K562 (cell line): ENCODE measurements around the gene CDCA7. TPM values are rescaled to one million over a fixed set of nuclear protein-coding genes. Genes with fewer than 3 reads are reported as not detected.
"Not testable (repeated sequence)": the region's sequence is repeated elsewhere in the genome, so short reads cannot be mapped to it uniquely, and the experiment has no call there.

Source experiments
- ATAC-seq: fragments of 200-7000 bp; cut with Tn5 transposase; 3 replicates; pipeline ENCODE4 v1.9.1; 2020; ENCODE audit warnings: moderate library complexity
- BruUV-seq: library from RNA; stranded (reverse); fragments of 400-500 nt; replicated peaks from 2 replicates; lab custom pipeline; 2021; lab: Mats Ljungman, UMichigan
- CTCF ChIA-PET: fragments of 300-600 bp; formaldehyde crosslinking; extraction: SDS; loops from one replicate; lab custom pipeline; 2021; ENCODE audit warnings: low intra/inter-chr PET ratio; lab: Yijun Ruan, JAX
- POLR2A ChIA-PET: fragments of 300-600, 350-650 bp; sonication (Branson Sonifier 250); formaldehyde crosslinking; extraction: SDS; loops from one replicate; lab custom pipeline; 2021; ENCODE audit warnings: antibody characterized with exemption, inconsistent platforms; lab: Yijun Ruan, JAX
- DNase-seq, 4 experiments: peaks; one replicate each; pipeline versions ENCODE4 v3.0.0 to v3.0.0-alpha.2; 2011 to 2018; ENCODE audit warnings: low spot score in 3 of 4, mixed read lengths in 3 of 4; ENCODE audit errors: extremely low read depth in 1 of 4
- FAIRE-seq: peaks from 2 replicates; lab custom pipeline; 2011; peaks lifted over from hg19 to GRCh38; lab: Jason Lieb, UNC
- H2AFZ ChIP-seq: 2 replicates; pipeline ENCODE4 v1.6.0; 2011; ENCODE audit warnings: low read depth, low read length, control low read depth, inconsistent platforms
- H3K27ac ChIP-seq: fragments of 200-600 bp; 3 replicates; pipeline ENCODE4 v1.8.0; 2011; ENCODE audit warnings: low read depth, mild to moderate bottlenecking, control low read depth, inconsistent platforms, low read length, moderate library complexity, mixed read lengths; ENCODE audit errors: extremely low read depth
- H3K27me3 ChIP-seq, 2 experiments: fragments of 300-600 bp in 1 of 2; 2 replicates in 1 of 2; 3 replicates in 1 of 2; pipeline versions ENCODE4 v1.6.0 to v1.8.0; 2011; ENCODE audit warnings: inconsistent platforms in 2 of 2, low read length in 2 of 2, mild to moderate bottlenecking in 1 of 2, mixed read lengths in 1 of 2, moderate library complexity in 1 of 2; ENCODE audit not compliant: control insufficient read depth in 2 of 2, insufficient read depth in 2 of 2
- H3K36me3 ChIP-seq: fragments of 300-600 bp; 3 replicates; pipeline ENCODE4 v1.8.0; 2011; ENCODE audit warnings: mild to moderate bottlenecking, low read length, inconsistent platforms; ENCODE audit not compliant: control insufficient read depth, insufficient read depth
- H3K4me1 ChIP-seq, 2 experiments: fragments of 200-600 bp in 1 of 2; replicated peaks in 1 of 2; 2 replicates in 1 of 2; 3 replicates in 1 of 2; pipeline versions ENCODE4 v1.5.1 to v1.8.0; 2011; ENCODE audit warnings: inconsistent platforms in 2 of 2, low read length in 2 of 2, mild to moderate bottlenecking in 1 of 2, mixed read lengths in 1 of 2, moderate library complexity in 1 of 2; ENCODE audit not compliant: control insufficient read depth in 2 of 2, insufficient read depth in 2 of 2
- H3K4me2 ChIP-seq: 2 replicates; pipeline ENCODE4 v1.6.1; 2011; ENCODE audit warnings: low read length, control low read depth, inconsistent platforms, mixed read lengths; ENCODE audit not compliant: insufficient read depth
- H3K4me3 ChIP-seq: fragments of 200-600 bp; sonication (generic), shearing (Covaris generic); 2 replicates; pipeline ENCODE4 v1.5.1; 2016; ENCODE audit warnings: control low read depth, inconsistent platforms
- H3K79me2 ChIP-seq: fragments of 200-600 bp; 3 replicates; pipeline ENCODE4 v1.8.0; 2011; ENCODE audit warnings: low read length, inconsistent platforms; ENCODE audit not compliant: control insufficient read depth, insufficient read depth
- H3K9ac ChIP-seq, 2 experiments: 2 replicates each; pipeline versions ENCODE4 v1.6.0 to v1.6.1; 2011; ENCODE audit warnings: low read depth in 2 of 2, low read length in 2 of 2, control low read depth in 1 of 2, inconsistent platforms in 1 of 2, mild to moderate bottlenecking in 1 of 2, mixed read lengths in 1 of 2; ENCODE audit not compliant: insufficient read depth in 1 of 2
- H3K9me1 ChIP-seq: one replicate; pipeline ENCODE4 v1.6.0; 2011; ENCODE audit warnings: inconsistent platforms, mild to moderate bottlenecking, low read length, moderate library complexity; ENCODE audit not compliant: control insufficient read depth, insufficient read depth
- H3K9me3 ChIP-seq: replicated peaks from 2 replicates; pipeline ENCODE4 v1.5.1; 2011; ENCODE audit warnings: low read depth, low read length, inconsistent platforms; ENCODE audit not compliant: control insufficient read depth, insufficient read depth
- H4K20me1 ChIP-seq: replicated peaks from 2 replicates; pipeline ENCODE4 v1.6.1; 2011; ENCODE audit warnings: low read length, inconsistent platforms, mixed read lengths; ENCODE audit not compliant: control insufficient read depth, insufficient read depth
- CBX3 ChIP-seq, 2 experiments: IDR thresholded peaks; 1 replicate in 1 of 2; 2 replicates in 1 of 2; pipeline ENCODE4 v1.6.1; 2012; ENCODE audit warnings: inconsistent platforms in 2 of 2, low read length in 2 of 2, borderline replicate concordance in 1 of 2, control low read depth in 1 of 2
- TRIM24 ChIP-seq, 2 experiments: fragments of 450-650 bp; IDR thresholded peaks; 2 replicates each; pipeline ENCODE4 v1.6.1; 2016
- TRIM28 ChIP-seq: fragments of 450-650 bp; IDR thresholded peaks from 2 replicates; pipeline ENCODE4 v1.6.1; 2017
- ZFP1 ChIP-seq: fragments of 450-650 bp; formaldehyde crosslinking; IDR thresholded peaks from 2 replicates; pipeline ENCODE4 v1.4.0; 2020; ENCODE audit warnings: mild to moderate bottlenecking, mixed read lengths
- ZNF431 ChIP-seq: sonication (generic); formaldehyde crosslinking; IDR thresholded peaks from 2 replicates; pipeline ENCODE4 v1.8.0; 2022; ENCODE audit warnings: mild to moderate bottlenecking, missing genetic modification reagents
- WGBS: fragments of 100-300 bp; shearing (Covaris generic); methylation state at CpG from one replicate; pipeline ENCODE4 v1.1.6; 2016; ENCODE audit warnings: low coverage, mixed read lengths; ENCODE audit not compliant: insufficient coverage; ENCODE audit errors: missing lambda C conversion rate; 5-methylcytosine and 5-hydroxymethylcytosine counted together
- in situ Hi-C: fragments of 300-500 bp; cut with MboI; formaldehyde crosslinking; loops from 4 replicates; pipeline ENCODE4 v1.15.0; 2018; ENCODE audit warnings: inconsistent platforms, mixed read lengths
- intact Hi-C: fragments of 100-400 bp; cut with micrococcal nuclease; formaldehyde crosslinking; loops from 2 replicates; pipeline ENCODE4 v1.14.2; 2022
- polyA plus RNA-seq, 8 experiments: library from polyadenylated mRNA; depleted of rRNA in 4 of 8; stranded (reverse) in 5 of 8; unstranded in 3 of 8; fragments of >200 nt; fragmentation: Nextera tagmentation in 2 of 8; fragmentation: Illumina TruSeq in 1 of 8; extraction: Ambion mirVana in 2 of 8; extraction: Trizol in 1 of 8; gene quantifications; 2 replicates each; pipeline versions ENCODE4 v1.2.1 to v1.2.3, GENCODE V29; 2011 to 2014; ENCODE audit warnings: inconsistent platforms in 1 of 8, missing spikeins in 1 of 8
- total RNA-seq, 7 experiments: library from RNA; depleted of rRNA in 6 of 7; stranded (reverse); fragments of >200 nt in 6 of 7; fragmentation: Illumina TruSeq in 2 of 7; extraction: Trizol in 2 of 7; gene quantifications; 2 replicates each; pipeline versions ENCODE4 v1.2.1 to v1.2.3, GENCODE V29; 2011 to 2021; ENCODE audit warnings: low replicate concordance in 1 of 7
- TF ChIP-seq, protein P1 (sequence below): fragments of 450-650 bp; IDR thresholded peaks from 2 replicates; pipeline ENCODE4 v1.6.1; 2018; ENCODE audit warnings: mild to moderate bottlenecking, low read depth; ENCODE audit not compliant: partially characterized antibody

The CDCA7 gene
- total and polyA plus RNA-seq, 9 of the 15 experiments (the other 6 are each of a cell fraction or from before 2014, with no cell fraction given) = 28.5 to 122 (median 51.0) TPM

GRCh38 chr2:173333003-173333402 lies 21.7 kb upstream of the CDCA7 start:
- in situ Hi-C loops, ATAC-seq, H3K79me2 ChIP-seq, DNase-seq, H3K9me3 ChIP-seq, POLR2A ChIA-PET, CTCF ChIA-PET, H3K4me1 ChIP-seq, H3K4me2 ChIP-seq, intact Hi-C loops, H3K4me3 ChIP-seq, H3K27ac ChIP-seq, H4K20me1 ChIP-seq, FAIRE-seq, H3K27me3 ChIP-seq, BruUV-seq, H3K9me1 ChIP-seq, H2AFZ ChIP-seq, H3K9ac ChIP-seq, H3K36me3 ChIP-seq: not testable (repeated sequence)
- WGBS = 0% methylated on average over 3 of the region's 3 CpGs
- TF ChIP-seq ZNF431 (CRISPR knock-in tag) (peak; percentile 100), TRIM28 (peak; percentile 86), TRIM24 (IDR thresholded peaks at IDR 0.05) (peak; percentile 43 to 58; a peak in 2 of 4 replicates), ZFP1 (CRISPR knock-in tag) (peak; percentile 86), CBX3 (IDR thresholded peaks at IDR 0.05; ENCODE audit: borderline replicate concordance in 1 of 2, low read length in 2 of 2) (peak in 1 of 2 experiments; percentile 79; a peak in 1 of 3 replicates)
- TF ChIP-seq, protein P1, sequence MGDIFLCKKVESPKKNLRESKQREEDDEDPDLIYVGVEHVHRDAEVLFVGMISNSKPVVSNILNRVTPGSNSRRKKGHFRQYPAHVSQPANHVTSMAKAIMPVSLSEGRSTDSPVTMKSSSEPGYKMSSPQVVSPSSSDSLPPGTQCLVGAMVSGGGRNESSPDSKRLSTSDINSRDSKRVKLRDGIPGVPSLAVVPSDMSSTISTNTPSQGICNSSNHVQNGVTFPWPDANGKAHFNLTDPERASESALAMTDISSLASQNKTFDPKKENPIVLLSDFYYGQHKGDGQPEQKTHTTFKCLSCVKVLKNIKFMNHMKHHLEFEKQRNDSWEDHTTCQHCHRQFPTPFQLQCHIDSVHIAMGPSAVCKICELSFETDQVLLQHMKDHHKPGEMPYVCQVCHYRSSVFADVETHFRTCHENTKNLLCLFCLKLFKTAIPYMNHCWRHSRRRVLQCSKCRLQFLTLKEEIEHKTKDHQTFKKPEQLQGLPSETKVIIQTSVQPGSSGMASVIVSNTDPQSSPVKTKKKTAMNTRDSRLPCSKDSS = peak; percentile 85
